Measurements from ENCODE around the gene EPN2.
A peak's percentile ranks its signal among the peaks of the same experiment; 100 is the strongest.

EPN2 gene

GRCh38 chr17:19335951-19336631, 98.9 kb downstream of the EPN2 start:
- Mint-ChIP-seq H3K27ac (no peak overlapping the region), H3K27me3 (peaks cover 65% of the 10 kb centered on the region), H3K4me1 (no peaks in the 10 kb centered on the region), H3K9me3 (no peaks in the 10 kb centered on the region), H3K36me3 (no peaks in the 10 kb centered on the region), H3K4me3 (no peak overlapping the region)
- CTCF ChIA-PET = no interaction called here
- no peak for DNase-seq

GRCh38 chr17:19336938-19337711, 100.0 kb downstream of the EPN2 start:
- no peaks in the 10 kb centered on the region for H3K4me1 Mint-ChIP-seq
- no peak overlapping the region for H3K4me3 Mint-ChIP-seq
- CTCF ChIA-PET = interaction anchor here (0.9 to 2.4 kb wide), 4 partner anchors 8 to 31 kb away, joined by 3 to 8 read pairs (median 6); no protein-coding TSS in a partner anchor
- H3K27me3 Mint-ChIP-seq = peaks cover 75% of the 10 kb centered on the region
- no peak for DNase-seq
- no peaks in the 10 kb centered on the region for H3K9me3 Mint-ChIP-seq
- H3K36me3 Mint-ChIP-seq = no peaks in the 10 kb centered on the region
- H3K27ac Mint-ChIP-seq = no peak overlapping the region

GRCh38 chr17:19337712-19338023, 100.5 kb downstream of the EPN2 start:
- Mint-ChIP-seq H3K36me3 (no peaks in the 10 kb centered on the region), H3K4me1 (no peaks in the 10 kb centered on the region), H3K4me3 (no peak overlapping the region), H3K27ac (no peak overlapping the region), H3K9me3 (no peaks in the 10 kb centered on the region), H3K27me3 (peaks cover 70% of the 10 kb centered on the region)
- DNase-seq = no peak
- CTCF ChIA-PET = interaction anchor here (0.7 to 2.4 kb wide), 4 partner anchors 8 to 1663 kb away, joined by 3 to 8 read pairs (median 5); no protein-coding TSS in a partner anchor

- H3K4me3 Mint-ChIP-seq = no peak overlapping the region
- CTCF ChIA-PET = interaction anchor here (0.6 to 2.4 kb wide), 9 partner anchors 9 to 1662 kb away, joined by 3 to 8 read pairs (median 4); partner anchors contain the start of gene EPN2
- H3K27ac Mint-ChIP-seq = no peak overlapping the region
Observed at GRCh38 chr17:19338031-19338990, 101.1 kb downstream of the EPN2 start.

GRCh38 chr17:19339341-19339815, 102.2 kb downstream of the EPN2 start:
- Mint-ChIP-seq H3K27ac (no peak overlapping the region), H3K9me3 (no peaks in the 10 kb centered on the region), H3K36me3 (no peaks in the 10 kb centered on the region), H3K4me3 (no peak overlapping the region), H3K4me1 (no peaks in the 10 kb centered on the region), H3K27me3 (peaks cover 55% of the 10 kb centered on the region)
- DNase-seq = no peak
- CTCF ChIA-PET = interaction anchor here (0.9 to 2.4 kb wide), 7 partner anchors 10 to 427 kb away, joined by 3 to 8 read pairs (median 5); partner anchors contain the start of gene EPN2

More at GRCh38 chr17:19338031-19338990, 101.1 kb downstream of the EPN2 start:
- Mint-ChIP-seq H3K9me3 (no peaks in the 10 kb centered on the region), H3K36me3 (no peaks in the 10 kb centered on the region), H3K27me3 (peaks cover 64% of the 10 kb centered on the region), H3K4me1 (no peaks in the 10 kb centered on the region)
- DNase-seq = peak; percentile 80

GRCh38 chr17:19341211-19341631, 104.1 kb downstream of the EPN2 start:
- DNase-seq = no peak
- CTCF ChIA-PET = no interaction called here
- no peaks in the 10 kb centered on the region for H3K9me3 Mint-ChIP-seq
- H3K4me3 Mint-ChIP-seq = no peak overlapping the region
- H3K36me3 Mint-ChIP-seq = no peaks in the 10 kb centered on the region
- no peak overlapping the region for H3K27ac Mint-ChIP-seq
- peaks cover 51% of the 10 kb centered on the region for H3K27me3 Mint-ChIP-seq
- H3K4me1 Mint-ChIP-seq = no peaks in the 10 kb centered on the region

- Mint-ChIP-seq H3K4me1 (no peaks in the 10 kb centered on the region), H3K27me3 (peaks cover 51% of the 10 kb centered on the region), H3K36me3 (no peaks in the 10 kb centered on the region), H3K4me3 (no peak overlapping the region), H3K9me3 (no peaks in the 10 kb centered on the region), H3K27ac (no peak overlapping the region)
- no peak for DNase-seq
- CTCF ChIA-PET = no interaction called here
Observed at GRCh38 chr17:19341641-19342610, 104.8 kb downstream of the EPN2 start.

- Mint-ChIP-seq H3K4me1 (no peaks in the 10 kb centered on the region), H3K27me3 (peaks cover 51% of the 10 kb centered on the region), H3K9me3 (no peaks in the 10 kb centered on the region), H3K27ac (no peak overlapping the region), H3K36me3 (no peaks in the 10 kb centered on the region), H3K4me3 (no peak overlapping the region)
- no peak for DNase-seq
- CTCF ChIA-PET = interaction anchor here (0.6 kb wide), 1 partner anchor 748 kb away, joined by 3 read pairs; no protein-coding TSS in a partner anchor
Observed at GRCh38 chr17:19342611-19343255, 105.6 kb downstream of the EPN2 start.

- no peak overlapping the region for H3K27ac Mint-ChIP-seq
- no peaks in the 10 kb centered on the region for H3K4me1 Mint-ChIP-seq
- DNase-seq = no peak
- H3K27me3 Mint-ChIP-seq = peaks cover 49% of the 10 kb centered on the region
- CTCF ChIA-PET = interaction anchor here (0.6 kb wide), 1 partner anchor 747 kb away, joined by 3 read pairs; no protein-coding TSS in a partner anchor
- H3K9me3 Mint-ChIP-seq = no peaks in the 10 kb centered on the region
- H3K36me3 Mint-ChIP-seq = no peaks in the 10 kb centered on the region
- H3K4me3 Mint-ChIP-seq = no peak overlapping the region
Observed at GRCh38 chr17:19343256-19343630, 106.1 kb downstream of the EPN2 start.

GRCh38 chr17:19343671-19344151, 106.5 kb downstream of the EPN2 start:
- no peak overlapping the region for H3K27ac Mint-ChIP-seq
- no peak for DNase-seq
- CTCF ChIA-PET = no interaction called here
- no peaks in the 10 kb centered on the region for H3K4me1 Mint-ChIP-seq
- peaks cover 44% of the 10 kb centered on the region for H3K27me3 Mint-ChIP-seq
- H3K36me3 Mint-ChIP-seq = no peaks in the 10 kb centered on the region
- no peak overlapping the region for H3K4me3 Mint-ChIP-seq
- H3K9me3 Mint-ChIP-seq = no peaks in the 10 kb centered on the region

GRCh38 chr17:19344311-19345066, 107.3 kb downstream of the EPN2 start:
- H3K4me3 Mint-ChIP-seq = no peak overlapping the region
- no peaks in the 10 kb centered on the region for H3K36me3 Mint-ChIP-seq
- H3K27ac Mint-ChIP-seq = no peak overlapping the region
- CTCF ChIA-PET = no interaction called here
- peaks cover 38% of the 10 kb centered on the region for H3K27me3 Mint-ChIP-seq
- no peaks in the 10 kb centered on the region for H3K4me1 Mint-ChIP-seq
- no peaks in the 10 kb centered on the region for H3K9me3 Mint-ChIP-seq
- no peak for DNase-seq

GRCh38 chr17:19345067-19345460, 107.9 kb downstream of the EPN2 start:
- Mint-ChIP-seq H3K9me3 (no peaks in the 10 kb centered on the region), H3K27ac (no peak overlapping the region), H3K4me1 (no peaks in the 10 kb centered on the region), H3K27me3 (peaks cover 35% of the 10 kb centered on the region), H3K36me3 (no peaks in the 10 kb centered on the region), H3K4me3 (no peak overlapping the region)
- CTCF ChIA-PET = no interaction called here
- no peak for DNase-seq

Measured in activated naive CD4-positive, alpha-beta T cell treated with anti-CD3 and anti-CD28 coated beads, Interleukin-2, amount 10 ng/mL, durations not matched to agents 7 days and 5 days (primary cell).